VCaP (cell line): Measurements from ENCODE around the gene HES5.

ENCODE experiments used
- H3K27ac ChIP-seq: fragments of 450-650 bp; 2 replicates; pipeline ENCODE4 v1.5.1; 2017
- CTCF ChIP-seq: fragments of 450-650 bp; conservative IDR thresholded peaks from 2 replicates; pipeline ENCODE4 v1.5.1; 2017; ENCODE audit warnings: mild to moderate bottlenecking, moderate library complexity

Gene HES5

GRCh38 chr1:2523191-2523890, 6.7 kb downstream of the HES5 start:
- peak overlapping the region; percentile 86; the same call in 1 of the 2 replicates for H3K27ac ChIP-seq
- TF ChIP-seq CTCF, result no peak

GRCh38 chr1:2522230-2522629, 7.8 kb downstream of the HES5 start:
- TF ChIP-seq CTCF, result no peak
- H3K27ac ChIP-seq, result no peak overlapping the region

DNA sequence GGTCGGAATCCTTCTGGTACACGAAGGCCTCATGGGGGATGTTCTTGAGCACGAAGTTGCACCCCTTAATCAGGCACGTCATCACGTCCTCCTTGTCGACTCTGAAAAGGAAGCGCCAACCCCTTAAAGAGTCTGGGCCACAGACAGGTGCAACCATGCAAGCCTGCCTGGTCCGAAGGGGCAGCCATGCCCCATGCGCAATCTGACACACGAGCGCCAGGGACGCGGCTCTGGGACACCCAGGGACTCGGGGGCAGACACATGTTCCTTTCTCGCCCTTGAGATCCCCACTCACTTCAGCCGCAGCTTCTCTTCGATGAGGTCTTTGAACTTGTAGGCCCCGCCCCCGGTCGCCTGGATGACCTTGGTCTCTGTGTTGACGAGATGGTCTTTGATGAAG, 9.3 kb downstream of the HES5 start:
- TF ChIP-seq CTCF, result no peak
- no peak overlapping the region for H3K27ac ChIP-seq

DNA sequence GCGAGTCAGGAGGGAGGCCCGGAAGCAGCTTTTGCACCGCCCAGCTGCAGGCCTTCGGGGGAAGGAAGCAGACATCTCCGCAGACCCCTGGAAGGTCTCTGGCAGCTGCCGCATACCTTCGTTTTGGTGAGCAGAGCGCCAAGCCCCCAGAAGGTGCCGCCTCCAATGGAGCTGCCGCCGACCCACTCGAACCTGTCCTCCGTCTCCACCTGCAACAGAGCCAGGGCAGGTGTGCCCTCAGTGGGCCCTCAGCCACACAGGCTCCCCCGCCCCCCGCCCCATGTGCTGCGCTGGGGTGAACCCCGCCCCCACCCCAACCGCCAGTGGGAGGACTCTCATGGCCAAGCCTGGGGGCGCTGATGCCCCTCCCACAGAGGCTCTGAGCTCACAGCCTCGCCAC, 9.9 kb downstream of the HES5 start:
- TF ChIP-seq CTCF, result no peak

GRCh38 chr1:2519729-2520128, 10.3 kb downstream of the HES5 start:
- TF ChIP-seq CTCF, result no peak
- no peak overlapping the region for H3K27ac ChIP-seq

More for the DNA sequence above, 9.9 kb downstream of the HES5 start:
- H3K27ac ChIP-seq, result no peak overlapping the region

DNA sequence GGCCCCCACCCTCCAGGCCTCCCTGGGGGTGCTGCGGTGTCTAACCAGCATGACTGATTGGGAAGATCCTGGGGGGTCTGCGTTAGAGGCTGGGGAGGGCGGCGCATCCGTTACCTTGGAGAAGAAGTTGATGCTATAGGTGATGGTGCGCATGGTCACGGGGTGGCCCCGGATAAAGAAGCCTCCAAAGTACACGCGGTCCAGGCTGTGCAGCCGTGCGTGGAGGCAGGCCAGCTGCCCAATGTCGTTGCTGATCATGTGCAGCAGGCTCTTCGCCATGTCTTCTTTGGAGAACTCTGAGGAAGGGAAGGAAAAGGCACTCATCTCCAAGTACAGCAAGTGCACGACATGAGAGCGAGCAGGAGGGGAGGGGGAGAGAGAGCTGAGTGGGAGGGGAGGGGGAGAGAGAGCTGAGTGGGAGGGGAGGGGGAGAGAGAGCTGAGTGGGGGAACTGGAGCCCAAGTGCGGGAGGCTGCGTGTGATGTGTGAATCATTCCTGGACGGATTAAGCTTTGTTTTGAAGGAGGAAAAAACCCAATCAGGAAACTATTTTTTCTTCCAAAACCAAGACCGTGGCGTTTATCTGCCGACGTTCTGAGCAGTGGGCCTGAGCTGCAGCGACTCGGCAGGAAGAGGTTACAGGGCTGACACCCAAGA, 10.9 kb downstream of the HES5 start:
- H3K27ac ChIP-seq, result no peak overlapping the region

GRCh38 chr1:2518528-2518927, 11.5 kb downstream of the HES5 start:
- no peak for TF ChIP-seq CTCF
- H3K27ac ChIP-seq, result no peak overlapping the region

More for the DNA sequence above, 10.9 kb downstream of the HES5 start:
- TF ChIP-seq CTCF, result no peak
